ENCODE data around the gene ANKRD42.

Gene ANKRD42

GRCh38 chr11:83292709-83293456 lies 99.4 kb downstream of the ANKRD42 start:
- 0 out of 2 replicates have a peak overlapping the region, but pooled peaks have one; percentile 11 for H3K4me3 ChIP-seq (ENCODE audit: low read length)

DNA sequence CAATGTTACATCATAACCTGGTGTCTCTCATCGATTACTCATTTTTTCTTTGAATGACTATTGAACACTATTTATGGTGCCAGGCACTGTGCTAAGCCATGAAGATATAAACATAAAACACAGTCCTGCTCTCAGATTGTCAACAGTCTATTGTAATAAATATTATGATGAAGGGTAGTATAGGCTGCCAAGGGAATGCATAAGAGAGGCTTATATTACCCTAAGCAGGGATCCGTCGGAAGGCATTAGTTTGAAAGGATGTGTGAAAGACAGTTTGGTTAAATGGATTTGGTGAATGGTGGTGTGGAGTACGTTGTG lies 99.9 kb downstream of the ANKRD42 start:
- no peak for DNase-seq
- H3K27ac ChIP-seq (ENCODE audit: low read length): no peak overlapping the region
- no peaks in the 10 kb centered on the region for H3K9me3 ChIP-seq (replicated peaks; ENCODE audit: insufficient read depth, low read length)
- no peak overlapping the region for H3K9ac ChIP-seq (ENCODE audit: low read length)
- no peaks in the 10 kb centered on the region for H3K27me3 ChIP-seq (replicated peaks; ENCODE audit: insufficient read depth, low read length)
- H3F3A ChIP-seq (ENCODE audit: insufficient read depth, low read length): no peaks in the 10 kb centered on the region; the same call in 1 of the 2 replicates
- no peaks in the 10 kb centered on the region for H4K20me1 ChIP-seq (ENCODE audit: insufficient read depth, low read length)
- H3K4me3 ChIP-seq (ENCODE audit: low read length): no peak overlapping the region
- no peaks in the 10 kb centered on the region for H3K79me2 ChIP-seq (ENCODE audit: low read length)
- no peaks in the 10 kb centered on the region for H3K9me2 ChIP-seq (replicated peaks; ENCODE audit: insufficient read depth, low read length)
- H3K4me2 ChIP-seq (ENCODE audit: low read depth, low read length): no peak overlapping the region
- H3K4me1 ChIP-seq (ENCODE audit: low read length): peaks cover 9% of the 10 kb centered on the region; the same call in 1 of the 2 replicates
- no peaks in the 10 kb centered on the region for H3K36me3 ChIP-seq (replicated peaks; ENCODE audit: insufficient read depth, low read length)
- TF ChIP-seq CTCF (IDR thresholded peaks at IDR 0.05; ENCODE audit: low read length) (no peak), EZH2 (optimal IDR thresholded peaks at IDR 0.05; ENCODE audit: low read depth, low read length) (no peak), EZH2phosphoT487 (IDR thresholded peaks at IDR 0.05; ENCODE audit: low read length) (no peak)
- no peak overlapping the region for H2AFZ ChIP-seq (ENCODE audit: low read length)

More at GRCh38 chr11:83292709-83293456, 99.4 kb downstream of the ANKRD42 start:
- H3K27ac ChIP-seq (ENCODE audit: low read length): no peak overlapping the region
- H3K4me2 ChIP-seq (ENCODE audit: low read depth, low read length): peak overlapping the region; percentile 75
- H3K9me2 ChIP-seq (replicated peaks; ENCODE audit: insufficient read depth, low read length): no peaks in the 10 kb centered on the region
- no peaks in the 10 kb centered on the region; the same call in 1 of the 2 replicates for H3F3A ChIP-seq (ENCODE audit: insufficient read depth, low read length)
- H3K36me3 ChIP-seq (replicated peaks; ENCODE audit: insufficient read depth, low read length): no peaks in the 10 kb centered on the region
- no peak for TF ChIP-seq EZH2phosphoT487 (IDR thresholded peaks at IDR 0.05; ENCODE audit: low read length)
- TF ChIP-seq EZH2 (optimal IDR thresholded peaks at IDR 0.05; ENCODE audit: low read depth, low read length): no peak
- TF ChIP-seq CTCF (IDR thresholded peaks at IDR 0.05; ENCODE audit: low read length): peak; percentile 78
- H3K4me1 ChIP-seq (ENCODE audit: low read length): peaks cover 9% of the 10 kb centered on the region; the same call in 1 of the 2 replicates
- 0 out of 2 replicates have a peak overlapping the region, but pooled peaks have one; percentile 36 for H2AFZ ChIP-seq (ENCODE audit: low read length)
- peak; percentile 72 for DNase-seq
- no peaks in the 10 kb centered on the region for H4K20me1 ChIP-seq (ENCODE audit: insufficient read depth, low read length)
- H3K9me3 ChIP-seq (replicated peaks; ENCODE audit: insufficient read depth, low read length): no peaks in the 10 kb centered on the region
- no peaks in the 10 kb centered on the region for H3K79me2 ChIP-seq (ENCODE audit: low read length)
- no peaks in the 10 kb centered on the region for H3K27me3 ChIP-seq (replicated peaks; ENCODE audit: insufficient read depth, low read length)
- H3K9ac ChIP-seq (ENCODE audit: low read length): no peak overlapping the region

DNA sequence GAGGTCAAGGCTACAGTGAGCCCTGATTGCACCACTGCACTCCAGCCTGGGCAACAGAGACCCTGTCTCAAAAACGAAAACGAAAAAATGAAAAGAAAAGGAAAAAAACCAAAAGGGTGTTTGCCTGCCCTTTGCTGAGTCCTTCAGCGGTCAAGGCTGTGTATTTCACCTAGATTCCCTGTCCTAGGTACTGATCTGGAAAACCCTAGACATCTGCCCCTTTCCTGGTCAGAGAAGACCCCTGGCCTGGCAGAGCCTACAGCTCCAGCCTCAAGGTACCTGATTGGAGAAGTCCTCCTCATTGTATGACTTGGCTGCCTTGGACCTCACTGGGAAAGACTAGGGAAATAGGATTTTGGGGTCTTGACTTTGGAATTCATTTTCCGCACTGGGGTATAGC lies 100.7 kb downstream of the ANKRD42 start:
- Histone ChIP-seq H3K79me2 (ENCODE audit: low read length) (no peaks in the 10 kb centered on the region), H3K4me1 (ENCODE audit: low read length) (peaks cover 5% of the 10 kb centered on the region; the same call in 1 of the 2 replicates), H3K9me2 (replicated peaks; ENCODE audit: insufficient read depth, low read length) (no peaks in the 10 kb centered on the region), H3K4me3 (ENCODE audit: low read length) (no peak overlapping the region), H3K4me2 (ENCODE audit: low read depth, low read length) (no peak overlapping the region), H3K9ac (ENCODE audit: low read length) (no peak overlapping the region), H2AFZ (ENCODE audit: low read length) (no peak overlapping the region), H4K20me1 (ENCODE audit: insufficient read depth, low read length) (no peaks in the 10 kb centered on the region), H3K27ac (ENCODE audit: low read length) (no peak overlapping the region), H3K36me3 (replicated peaks; ENCODE audit: insufficient read depth, low read length) (no peaks in the 10 kb centered on the region), H3K9me3 (replicated peaks; ENCODE audit: insufficient read depth, low read length) (no peaks in the 10 kb centered on the region), H3F3A (ENCODE audit: insufficient read depth, low read length) (no peaks in the 10 kb centered on the region; the same call in 1 of the 2 replicates), H3K27me3 (replicated peaks; ENCODE audit: insufficient read depth, low read length) (no peaks in the 10 kb centered on the region)
- DNase-seq: no peak
- no peak for TF ChIP-seq CTCF (IDR thresholded peaks at IDR 0.05; ENCODE audit: low read length)
- no peak for TF ChIP-seq EZH2 (optimal IDR thresholded peaks at IDR 0.05; ENCODE audit: low read depth, low read length)
- no peak for TF ChIP-seq EZH2phosphoT487 (IDR thresholded peaks at IDR 0.05; ENCODE audit: low read length)

All from MM.1S (cell line).